OCI-LY3 (cell line): Measurements from ENCODE around the gene FGF3.

Source experiments
- H2AFZ ChIP-seq: fragments of 200-600, 300-600 bp; shearing (Covaris generic); 2 replicates; pipeline ENCODE4 v1.6.0; 2014; ENCODE audit warnings: antibody characterized with exemption, low read depth, low read length
- H3K27ac ChIP-seq: fragments of 200-600, 300-600 bp; sonication (generic); 2 replicates; pipeline ENCODE4 v1.5.1; 2014; ENCODE audit warnings: mild to moderate bottlenecking, low read length, moderate library complexity, mixed read lengths
- H3K27me3 ChIP-seq: fragments of 200-600, 300-600 bp; sonication (generic); 2 replicates; pipeline ENCODE4 v1.6.1; 2014; ENCODE audit warnings: low read depth, low read length, mixed read lengths
- H3K36me3 ChIP-seq: fragments of 200-600, 300-600 bp; sonication (generic); replicated peaks from 2 replicates; pipeline ENCODE3; 2014; ENCODE audit warnings: low read depth, low read length, mixed read lengths
- H3K4me1 ChIP-seq: fragments of 300-600, 200-600 bp; sonication (generic); 2 replicates; pipeline ENCODE4 v1.6.1; 2014; ENCODE audit warnings: low read length, mixed read lengths
- H3K4me2 ChIP-seq: fragments of 200-600, 300-600 bp; sonication (generic); 2 replicates; pipeline ENCODE4 v1.6.1; 2014; ENCODE audit warnings: low read length, mixed read lengths
- H3K4me3 ChIP-seq: fragments of 300-600, 200-600 bp; sonication (generic); 2 replicates; pipeline ENCODE4 v1.5.1; 2014; ENCODE audit warnings: antibody characterized with exemption, mild to moderate bottlenecking, low read length, moderate library complexity
- H3K79me2 ChIP-seq: fragments of 300-600, 200-600 bp; shearing (Covaris generic); 2 replicates; pipeline ENCODE4 v1.6.1; 2014; ENCODE audit warnings: mild to moderate bottlenecking, low read length, mixed read lengths
- H3K9ac ChIP-seq: fragments of 300-600, 200-600 bp; shearing (Covaris generic); 2 replicates; pipeline ENCODE4 v1.6.0; 2014; ENCODE audit warnings: mild to moderate bottlenecking, low read length, moderate library complexity
- H3K9me3 ChIP-seq: fragments of 200-600, 300-600 bp; shearing (Covaris generic); 2 replicates; pipeline ENCODE4 v1.6.1; 2014; ENCODE audit warnings: low read length, mixed read lengths; ENCODE audit not compliant: insufficient read depth
- H4K20me1 ChIP-seq: fragments of 200-600, 300-600 bp; sonication (generic); 2 replicates; pipeline ENCODE4 v1.6.1; 2016; ENCODE audit warnings: low read length, mixed read lengths; ENCODE audit not compliant: insufficient read depth
- EZH2phosphoT487 ChIP-seq: fragments of 200-600 bp; shearing (Covaris generic); IDR thresholded peaks from 2 replicates; pipeline ENCODE4 v1.6.1; 2018; ENCODE audit warnings: antibody characterized with exemption, mixed run types, low read depth
- TF ChIP-seq, protein P1 (sequence below): fragments of 200-600, 300-600 bp; sonication (generic); IDR thresholded peaks from 2 replicates; pipeline ENCODE4 v1.5.1; 2014; ENCODE audit warnings: antibody characterized with exemption, low read length, low read depth

FGF3 gene

DNA sequence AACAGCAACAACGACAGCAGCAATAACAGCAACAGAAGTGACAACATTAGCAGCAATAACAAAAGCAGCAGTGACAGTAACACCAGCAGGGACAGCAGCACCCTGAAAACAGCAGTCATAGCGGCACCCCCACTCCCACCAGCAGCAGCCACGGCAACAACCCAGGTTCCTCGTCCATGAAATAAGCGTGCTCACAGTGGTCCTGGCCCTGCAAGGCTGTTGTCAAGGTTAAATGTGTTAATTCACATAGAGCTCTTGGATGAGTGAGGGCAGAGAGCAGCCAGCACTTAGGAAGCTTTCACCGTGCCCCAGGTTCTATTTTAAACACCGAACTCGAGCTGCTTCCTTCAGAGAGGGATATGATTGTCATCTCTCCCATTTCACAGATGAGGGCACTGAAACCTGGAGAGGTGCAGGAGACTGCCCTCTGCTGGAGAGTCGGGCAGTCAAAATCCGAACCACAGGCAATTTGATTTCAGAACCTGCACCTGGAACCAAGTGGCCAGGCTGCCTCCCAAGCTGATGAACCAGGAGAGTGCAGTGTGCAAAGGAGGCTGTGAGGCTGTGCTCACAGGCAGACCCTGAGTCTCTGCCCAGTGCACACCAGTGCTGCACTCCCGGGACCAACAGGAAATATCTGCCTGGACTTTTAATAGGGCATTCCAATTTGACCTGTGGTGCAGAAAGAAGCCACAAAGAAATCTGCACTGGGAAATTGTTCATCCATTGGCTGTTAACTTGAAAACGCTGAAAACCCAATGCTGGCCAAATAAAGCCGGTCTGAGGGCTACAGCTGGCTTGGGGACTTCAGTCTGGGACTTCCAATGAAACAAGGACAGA, 22.9 kb upstream of the FGF3 start:
- Histone ChIP-seq H4K20me1 (no peaks in the 10 kb centered on the region), H2AFZ (no peak overlapping the region), H3K36me3 (no peaks in the 10 kb centered on the region), H3K27ac (no peak overlapping the region), H3K4me2 (no peak overlapping the region), H3K79me2 (no peaks in the 10 kb centered on the region), H3K9me3 (no peaks in the 10 kb centered on the region), H3K27me3 (peaks cover 33% of the 10 kb centered on the region), H3K9ac (no peak overlapping the region), H3K4me1 (no peaks in the 10 kb centered on the region), H3K4me3 (no peak overlapping the region)
- TF ChIP-seq, protein P1, sequence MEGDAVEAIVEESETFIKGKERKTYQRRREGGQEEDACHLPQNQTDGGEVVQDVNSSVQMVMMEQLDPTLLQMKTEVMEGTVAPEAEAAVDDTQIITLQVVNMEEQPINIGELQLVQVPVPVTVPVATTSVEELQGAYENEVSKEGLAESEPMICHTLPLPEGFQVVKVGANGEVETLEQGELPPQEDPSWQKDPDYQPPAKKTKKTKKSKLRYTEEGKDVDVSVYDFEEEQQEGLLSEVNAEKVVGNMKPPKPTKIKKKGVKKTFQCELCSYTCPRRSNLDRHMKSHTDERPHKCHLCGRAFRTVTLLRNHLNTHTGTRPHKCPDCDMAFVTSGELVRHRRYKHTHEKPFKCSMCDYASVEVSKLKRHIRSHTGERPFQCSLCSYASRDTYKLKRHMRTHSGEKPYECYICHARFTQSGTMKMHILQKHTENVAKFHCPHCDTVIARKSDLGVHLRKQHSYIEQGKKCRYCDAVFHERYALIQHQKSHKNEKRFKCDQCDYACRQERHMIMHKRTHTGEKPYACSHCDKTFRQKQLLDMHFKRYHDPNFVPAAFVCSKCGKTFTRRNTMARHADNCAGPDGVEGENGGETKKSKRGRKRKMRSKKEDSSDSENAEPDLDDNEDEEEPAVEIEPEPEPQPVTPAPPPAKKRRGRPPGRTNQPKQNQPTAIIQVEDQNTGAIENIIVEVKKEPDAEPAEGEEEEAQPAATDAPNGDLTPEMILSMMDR: peak; percentile 73
- TF ChIP-seq EZH2phosphoT487: no peak

- H3K79me2 ChIP-seq: no peaks in the 10 kb centered on the region
- no peak overlapping the region for H3K4me3 ChIP-seq
- H3K4me1 ChIP-seq: no peaks in the 10 kb centered on the region
- no peak overlapping the region for H3K4me2 ChIP-seq
- peaks cover 25% of the 10 kb centered on the region for H3K27me3 ChIP-seq
- no peak overlapping the region for H3K9ac ChIP-seq
- no peaks in the 10 kb centered on the region for H3K9me3 ChIP-seq
- no peaks in the 10 kb centered on the region for H3K36me3 ChIP-seq
- no peak overlapping the region for H2AFZ ChIP-seq
- H3K27ac ChIP-seq: no peak overlapping the region
- H4K20me1 ChIP-seq: no peaks in the 10 kb centered on the region
- TF ChIP-seq, protein P1: no peak
- no peak for TF ChIP-seq EZH2phosphoT487
Measured at GRCh38 chr11:69841170-69841858, 22.1 kb upstream of the FGF3 start.

DNA sequence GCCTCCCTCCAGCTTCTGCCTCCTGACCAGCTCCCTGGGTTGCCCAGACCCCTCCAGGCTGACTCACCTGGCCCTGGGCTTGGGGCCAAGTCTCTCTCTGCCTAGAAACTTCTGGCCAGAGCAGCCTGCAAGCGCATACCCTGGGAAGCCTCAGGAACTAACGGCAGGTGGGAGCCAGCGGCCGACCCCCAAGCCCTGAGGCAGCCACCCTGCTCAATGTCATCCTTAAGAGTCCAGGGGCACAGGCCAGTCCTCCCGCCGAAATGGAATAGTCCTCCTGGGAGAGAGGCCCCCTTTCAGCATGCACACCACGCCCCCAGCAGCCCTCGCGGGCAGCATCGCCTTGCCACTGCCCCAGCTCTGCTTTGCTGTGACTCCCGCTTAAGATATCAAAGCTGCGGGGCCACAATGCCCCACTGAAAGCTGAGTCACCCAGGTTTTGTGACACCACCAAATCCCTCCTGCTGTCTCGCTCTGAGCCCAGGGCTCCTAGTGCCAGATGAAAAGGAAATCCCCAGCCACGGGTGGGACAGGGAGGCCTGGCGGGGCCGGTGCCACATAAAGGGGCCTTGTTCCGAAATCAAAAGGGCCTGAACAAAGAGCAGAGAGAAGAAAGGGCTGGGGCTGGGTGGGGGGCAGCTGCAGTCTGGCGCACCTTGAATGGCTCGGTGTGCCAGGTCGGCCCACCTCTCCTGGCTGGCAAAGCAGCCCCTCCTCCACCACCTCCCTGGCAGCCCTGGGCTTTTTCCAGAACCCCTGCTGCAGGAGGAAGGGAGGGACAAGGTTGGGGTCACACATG, 21.4 kb upstream of the FGF3 start:
- no peaks in the 10 kb centered on the region for H3K4me1 ChIP-seq
- H3K79me2 ChIP-seq: no peaks in the 10 kb centered on the region
- peaks cover 20% of the 10 kb centered on the region for H3K27me3 ChIP-seq
- TF ChIP-seq, protein P1: no peak
- no peak for TF ChIP-seq EZH2phosphoT487
- no peak overlapping the region for H2AFZ ChIP-seq
- no peak overlapping the region for H3K9ac ChIP-seq
- no peaks in the 10 kb centered on the region for H3K36me3 ChIP-seq
- no peaks in the 10 kb centered on the region for H4K20me1 ChIP-seq
- H3K4me2 ChIP-seq: no peak overlapping the region
- no peak overlapping the region for H3K27ac ChIP-seq
- H3K4me3 ChIP-seq: no peak overlapping the region
- H3K9me3 ChIP-seq: no peaks in the 10 kb centered on the region

DNA sequence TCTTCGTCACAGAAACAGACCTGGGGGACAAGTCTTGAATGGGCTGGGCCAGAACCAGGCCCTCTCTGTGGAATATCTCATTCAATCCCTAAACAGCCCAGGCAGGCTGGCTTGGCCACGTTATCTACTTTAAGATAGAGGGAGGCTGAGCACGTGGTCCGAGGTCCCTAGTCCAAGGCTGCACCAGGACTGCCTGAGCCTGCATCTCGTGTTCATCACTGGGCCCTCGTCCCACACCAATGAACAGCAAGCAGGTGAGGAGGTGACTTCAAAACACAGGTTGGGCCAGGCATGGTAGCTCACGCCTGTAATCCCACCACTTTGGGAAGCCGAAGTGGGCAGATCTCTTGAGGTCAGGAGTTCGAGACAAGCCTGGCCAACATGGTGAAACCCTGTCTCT, 20.3 kb upstream of the FGF3 start:
- H3K4me2 ChIP-seq: no peak overlapping the region
- TF ChIP-seq EZH2phosphoT487: no peak
- TF ChIP-seq, protein P1: no peak
- H3K4me1 ChIP-seq: no peaks in the 10 kb centered on the region
- H2AFZ ChIP-seq: no peak overlapping the region
- no peaks in the 10 kb centered on the region for H3K79me2 ChIP-seq
- no peak overlapping the region for H3K9ac ChIP-seq
- no peak overlapping the region for H3K27ac ChIP-seq
- no peaks in the 10 kb centered on the region for H4K20me1 ChIP-seq
- no peaks in the 10 kb centered on the region for H3K9me3 ChIP-seq
- H3K27me3 ChIP-seq: peaks cover 11% of the 10 kb centered on the region
- H3K36me3 ChIP-seq: no peaks in the 10 kb centered on the region
- no peak overlapping the region for H3K4me3 ChIP-seq
